Medulla oblongata (tissue), 1 donor: ENCODE data around the gene HDAC9.
A peak's percentile ranks its signal among the peaks of the same experiment; 100 is the strongest.

Source experiments
- DNase-seq: peaks from one replicate; pipeline ENCODE4 v3.0.0-alpha.2; 2015; ENCODE audit errors: extremely low spot score

The HDAC9 gene

DNA sequence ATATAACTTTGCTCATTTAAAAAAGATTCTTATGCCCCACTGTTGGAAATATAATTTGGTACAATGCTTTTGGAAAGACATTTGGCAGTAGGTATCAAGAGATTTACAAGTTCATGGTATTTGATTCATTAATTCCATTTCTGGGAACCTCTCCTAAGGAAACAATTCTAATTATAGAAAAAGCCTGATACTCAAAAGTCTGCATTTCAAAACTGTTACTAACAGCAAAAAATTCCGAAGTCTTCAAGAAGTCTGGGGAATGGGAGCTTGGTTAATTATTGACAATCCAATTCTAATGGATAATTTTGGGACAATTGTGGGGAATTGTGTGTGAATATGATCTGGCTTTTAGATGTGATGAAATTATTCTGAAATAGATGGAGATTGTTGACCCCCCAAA, 59.6 kb downstream of the HDAC9 start:
- DNase-seq: no peak

GRCh38 chr7:18555968-18556367, 60.4 kb downstream of the HDAC9 start:
- no peak for DNase-seq

GRCh38 chr7:18558503-18558902, 63.0 kb downstream of the HDAC9 start:
- DNase-seq: no peak

GRCh38 chr7:18558910-18559309, 63.4 kb downstream of the HDAC9 start:
- no peak for DNase-seq

GRCh38 chr7:18559756-18560155, 64.2 kb downstream of the HDAC9 start:
- DNase-seq: no peak

- DNase-seq: no peak
Measured at GRCh38 chr7:18564779-18565178, 69.2 kb downstream of the HDAC9 start.

GRCh38 chr7:18565337-18565736, 69.8 kb downstream of the HDAC9 start:
- DNase-seq: no peak

DNA sequence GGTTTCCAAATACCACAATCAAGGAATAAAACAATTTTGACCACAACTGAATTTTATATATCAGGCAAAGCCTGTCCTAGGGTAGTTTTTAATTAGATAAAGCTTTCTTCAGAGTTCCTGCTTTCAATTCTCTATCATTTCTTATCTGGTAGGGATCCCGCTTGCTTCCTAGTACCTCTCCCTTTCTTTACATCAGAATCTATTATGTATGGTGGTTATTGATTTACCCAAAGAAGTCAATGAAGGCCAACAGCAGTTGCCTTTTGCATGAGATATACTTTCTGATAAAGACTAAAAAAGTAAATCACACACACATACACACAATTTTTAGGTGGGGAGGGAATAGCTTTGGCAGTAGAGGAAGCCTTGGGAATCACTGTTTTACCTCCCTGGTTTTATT, 70.7 kb downstream of the HDAC9 start:
- no peak for DNase-seq

- DNase-seq: no peak
Measured at GRCh38 chr7:18566829-18567228, 71.3 kb downstream of the HDAC9 start.

DNA sequence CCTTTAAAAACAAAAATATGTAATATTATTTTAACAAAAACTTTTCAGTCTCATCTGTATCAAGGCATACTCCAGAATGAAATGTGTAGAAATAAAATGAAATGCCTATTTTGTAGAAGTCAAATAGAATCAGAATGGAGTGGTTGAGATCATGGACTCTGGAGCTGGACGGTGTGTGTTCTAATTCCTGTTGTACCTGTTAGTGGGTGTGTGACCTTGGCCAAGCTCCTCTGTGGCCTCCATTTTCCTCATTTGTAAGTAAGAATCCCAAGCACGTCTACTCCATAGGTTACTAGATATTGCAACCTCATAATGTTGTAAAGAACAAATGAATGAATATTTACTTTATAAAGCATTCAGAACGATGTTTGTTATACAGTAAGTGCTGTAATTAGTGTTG, 74.9 kb downstream of the HDAC9 start:
- no peak for DNase-seq

- DNase-seq: peak; percentile 72
Measured at GRCh38 chr7:18570890-18571478, 75.4 kb downstream of the HDAC9 start.

- DNase-seq: no peak
Measured at GRCh38 chr7:18572154-18572553, 76.6 kb downstream of the HDAC9 start.

- DNase-seq: no peak
Measured at GRCh38 chr7:18572885-18573284, 77.3 kb downstream of the HDAC9 start.

DNA sequence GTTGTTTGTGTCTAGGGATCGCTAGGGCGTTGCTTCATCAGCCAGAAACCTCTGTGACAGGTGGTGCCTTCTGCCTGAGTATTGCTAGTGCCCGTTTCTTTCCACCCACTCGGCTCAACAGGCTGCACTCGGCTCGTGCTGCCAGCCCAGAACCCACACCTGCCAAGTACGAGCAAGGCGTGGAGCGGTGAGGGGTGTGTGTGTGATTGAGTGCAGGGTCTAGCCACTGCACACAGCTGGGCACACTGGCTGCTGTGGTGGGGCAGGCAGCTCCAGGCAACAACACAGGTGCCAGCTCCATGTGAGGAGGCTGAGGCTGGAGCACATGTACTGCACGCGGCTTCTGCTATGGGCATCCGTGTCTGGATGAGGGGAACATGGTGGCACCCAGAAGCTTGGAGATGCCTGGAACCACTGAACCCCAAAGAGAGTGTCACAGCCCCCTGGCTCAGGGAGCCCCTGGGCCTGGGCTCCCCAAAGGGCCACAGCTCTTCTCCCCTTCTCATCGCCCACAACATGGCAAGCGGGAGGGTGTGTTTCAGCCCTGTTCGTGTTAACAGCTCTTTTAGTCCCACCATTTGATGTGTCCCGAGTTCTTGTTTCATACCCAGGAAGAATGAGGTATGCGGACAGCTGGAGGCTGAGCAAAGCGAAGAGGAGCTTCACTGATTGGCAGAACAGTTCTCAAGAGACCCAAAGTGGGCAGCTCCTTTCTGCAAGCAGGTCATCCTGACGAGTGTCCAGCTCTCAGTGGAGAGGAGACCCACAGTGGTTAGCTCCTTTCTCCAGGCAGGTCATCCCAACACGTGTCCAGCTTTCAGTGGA, 78.1 kb downstream of the HDAC9 start:
- no peak for DNase-seq

DNA sequence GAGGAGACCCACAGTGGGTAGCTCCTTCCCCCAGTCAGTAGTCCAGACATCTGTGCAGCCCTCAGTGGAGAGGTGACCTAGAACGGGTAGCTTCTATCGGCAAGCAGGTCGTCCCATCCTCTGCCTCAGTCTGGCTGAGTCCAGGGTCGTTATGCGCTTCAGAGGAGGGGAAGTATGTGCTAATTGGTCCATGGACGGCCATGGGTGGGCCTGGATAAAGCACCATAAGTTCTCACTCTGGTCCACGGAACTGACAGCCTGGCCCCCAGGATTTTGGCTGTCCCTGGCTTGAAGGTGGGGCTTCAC, 78.6 kb downstream of the HDAC9 start:
- no peak for DNase-seq

- no peak for DNase-seq
Measured at GRCh38 chr7:18574676-18575075, 79.1 kb downstream of the HDAC9 start.

DNA sequence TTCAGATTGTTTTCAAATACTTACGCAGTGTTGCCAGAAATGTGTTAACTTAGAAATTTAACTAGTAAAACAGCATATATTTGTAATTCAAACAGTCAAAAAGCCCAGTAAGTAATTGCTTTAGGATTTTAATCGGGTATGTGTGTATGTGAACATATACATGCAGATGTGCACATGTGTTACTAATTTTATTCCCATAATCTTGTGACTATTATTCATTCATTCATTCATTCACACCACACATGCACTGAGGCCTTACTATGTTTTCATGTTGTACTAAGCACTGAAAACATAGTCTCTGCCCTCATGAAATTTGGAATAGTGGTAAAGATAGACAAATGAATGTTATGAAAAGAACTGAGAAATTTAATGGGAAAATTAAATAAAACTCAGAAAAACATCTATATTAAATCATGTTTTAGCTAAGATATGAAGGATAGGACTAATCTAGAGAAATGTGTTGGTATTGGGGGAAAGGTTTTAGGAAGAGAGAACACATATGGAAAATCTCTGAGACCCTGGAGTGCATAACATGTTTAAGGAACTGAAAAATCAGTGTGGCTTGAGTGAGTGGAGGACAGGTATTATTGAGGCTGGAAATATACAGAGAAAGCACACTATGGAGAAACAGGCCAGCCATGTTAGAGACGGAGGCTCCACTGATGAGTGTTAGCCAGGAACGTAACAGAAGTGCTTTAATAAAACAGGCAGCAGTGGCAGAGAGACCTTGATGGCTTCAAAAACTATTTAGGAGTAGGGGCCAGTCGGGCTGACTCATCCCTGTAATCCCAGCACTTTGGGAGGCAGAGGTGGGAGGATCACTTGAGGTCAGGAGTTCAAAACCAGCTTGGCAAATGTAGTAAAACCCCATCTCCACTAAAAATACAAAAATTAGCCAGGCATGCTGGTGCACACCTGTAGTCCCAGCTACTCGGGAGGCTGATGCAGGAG, 80.3 kb downstream of the HDAC9 start:
- no peak for DNase-seq

GRCh38 chr7:18577096-18577771, 81.7 kb downstream of the HDAC9 start:
- no peak for DNase-seq

GRCh38 chr7:18579698-18580097, 84.1 kb downstream of the HDAC9 start:
- DNase-seq: no peak

GRCh38 chr7:18580950-18581349, 85.4 kb downstream of the HDAC9 start:
- DNase-seq: peak; percentile 24

- no peak for DNase-seq
Measured at GRCh38 chr7:18583305-18583704, 87.8 kb downstream of the HDAC9 start.

DNA sequence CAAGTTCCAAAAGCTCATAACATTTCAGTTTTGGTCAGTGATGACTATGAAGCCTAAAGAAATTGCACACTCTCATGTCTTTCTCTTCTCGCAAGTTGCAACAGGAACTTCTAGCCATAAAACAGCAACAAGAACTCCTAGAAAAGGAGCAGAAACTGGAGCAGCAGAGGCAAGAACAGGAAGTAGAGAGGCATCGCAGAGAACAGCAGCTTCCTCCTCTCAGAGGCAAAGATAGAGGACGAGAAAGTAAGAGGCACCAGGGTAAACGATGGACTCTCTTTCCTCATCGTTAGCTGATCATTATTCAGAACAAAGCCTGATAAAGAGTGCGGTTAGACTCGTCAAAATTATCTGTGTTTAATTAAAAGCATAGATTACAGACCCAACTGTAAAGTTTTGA, 94.7 kb downstream of the HDAC9 start:
- DNase-seq: no peak
